CD8-positive, alpha-beta memory T cell (primary cell): ENCODE measurements around the gene HRCT1. TPM values are rescaled to one million over a fixed set of nuclear protein-coding genes. Genes with fewer than 3 reads are reported as not detected.

Experiments
- CTCF ChIA-PET: fragments of 350-600 bp; sonication (Branson Sonifier 250); formaldehyde crosslinking; loops from one replicate; lab custom pipeline; 2021; ENCODE audit warnings: antibody characterized with exemption; lab: Charles Lee
- POLR2A ChIA-PET: fragments of 350-600 bp; sonication (Branson Sonifier 250); formaldehyde crosslinking; loops from one replicate; lab custom pipeline; 2021; ENCODE audit warnings: antibody characterized with exemption; lab: Charles Lee
- DNase-seq, 5 donors: peaks; one replicate each; pipeline versions ENCODE4 v3.0.0 to v3.0.0-alpha.2; 2020 to 2022; ENCODE audit warnings: mixed read lengths in 1 of 5
- H3K27ac ChIP-seq: one replicate; pipeline ENCODE4 v1.7.0; 2013; ENCODE audit warnings: low read depth, mild to moderate bottlenecking, low read length, moderate library complexity
- H3K27me3 ChIP-seq: 2 replicates; pipeline ENCODE4 v1.7.0; 2013; ENCODE audit warnings: low read length, mild to moderate bottlenecking; ENCODE audit not compliant: insufficient read depth, poor library complexity, severe bottlenecking
- H3K36me3 ChIP-seq: 2 replicates; pipeline ENCODE4 v1.7.0; 2013; ENCODE audit warnings: mild to moderate bottlenecking, low read length, moderate library complexity; ENCODE audit not compliant: insufficient read depth
- H3K4me1 ChIP-seq: 2 replicates; pipeline ENCODE4 v1.7.0; 2013; ENCODE audit warnings: mild to moderate bottlenecking, low read length, moderate library complexity; ENCODE audit not compliant: insufficient read depth
- H3K4me3 ChIP-seq: 2 replicates; pipeline ENCODE4 v1.7.0; 2013; ENCODE audit warnings: mild to moderate bottlenecking, low read length
- H3K9me3 ChIP-seq: 2 replicates; pipeline ENCODE4 v1.7.0; 2013; ENCODE audit warnings: mild to moderate bottlenecking, low read length
- H3K27ac Mint-ChIP-seq, 8 donors: one replicate each; pipeline ENCODE4 v1.8.0; 2020 to 2021; ENCODE audit warnings: mixed read lengths in 8 of 8, mild to moderate bottlenecking in 6 of 8, inconsistent platforms in 3 of 8, moderate library complexity in 3 of 8
- H3K27me3 Mint-ChIP-seq, 2 donors: one replicate each; pipeline ENCODE4 v1.8.0; 2020 to 2021; ENCODE audit warnings: mixed read lengths in 2 of 2, mild to moderate bottlenecking in 1 of 2, moderate library complexity in 1 of 2
- H3K36me3 Mint-ChIP-seq, 3 donors: one replicate each; pipeline ENCODE4 v1.8.0; 2020 to 2021; ENCODE audit warnings: mixed read lengths in 3 of 3, inconsistent platforms in 1 of 3, mild to moderate bottlenecking in 1 of 3
- H3K4me1 Mint-ChIP-seq, 3 donors: one replicate each; pipeline ENCODE4 v1.8.0; 2020 to 2021; ENCODE audit warnings: mixed read lengths in 3 of 3, inconsistent platforms in 1 of 3, mild to moderate bottlenecking in 1 of 3
- H3K4me3 Mint-ChIP-seq, 7 donors: one replicate each; pipeline ENCODE4 v1.8.0; 2020 to 2021; ENCODE audit warnings: mixed read lengths in 7 of 7, mild to moderate bottlenecking in 6 of 7, moderate library complexity in 4 of 7, inconsistent platforms in 2 of 7
- H3K9me3 Mint-ChIP-seq, 5 donors: one replicate each; pipeline ENCODE4 v1.8.0; 2020 to 2022; ENCODE audit warnings: mixed read lengths in 5 of 5, mild to moderate bottlenecking in 3 of 5, moderate library complexity in 2 of 5, inconsistent platforms in 1 of 5
- polyA plus RNA-seq: library from polyadenylated mRNA; unstranded; fragments of 300-500 nt; fragmentation: Illumina TruSeq; gene quantifications from one replicate; pipeline ENCODE4 v1.2.3, GENCODE V29; 2021
- total RNA-seq, 2 experiments: library from RNA; stranded (reverse); gene quantifications; one replicate each; pipeline ENCODE4 v1.2.3, GENCODE V29; 2021

HRCT1 gene
- total and polyA plus RNA-seq, 3 experiments from 2014 or later: not detected

DNA sequence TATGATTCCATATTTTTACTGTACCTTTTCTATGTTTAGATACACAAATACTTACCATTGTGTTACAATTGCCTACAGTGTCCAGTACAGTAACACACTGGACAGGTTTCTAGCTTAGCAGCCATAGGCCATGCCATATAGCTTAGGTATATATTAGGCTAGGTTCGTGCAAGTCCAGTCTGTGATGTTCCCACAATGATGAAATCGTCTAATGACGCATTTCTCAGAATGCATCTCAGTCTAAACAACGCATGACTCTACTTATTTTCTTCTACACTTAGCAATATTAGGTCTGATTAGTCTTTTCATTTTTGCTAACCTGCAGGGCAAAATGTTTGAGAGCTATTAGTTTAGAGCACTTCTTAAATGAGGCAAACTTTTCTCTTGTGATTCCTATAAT, 29.3 kb downstream of the HRCT1 start:
- Mint-ChIP-seq H3K4me1 (peaks cover 19 to 23% (median 20%) of the 10 kb centered on the region in 3 donors), H3K27ac (no peak overlapping the region), H3K27me3 (peaks cover 0 to 1% of the 10 kb centered on the region in 2 donors), H3K9me3 (no peaks in the 10 kb centered on the region), H3K36me3 (no peaks in the 10 kb centered on the region), H3K4me3 (no peak overlapping the region)
- Histone ChIP-seq H3K4me1 (peaks cover 43% of the 10 kb centered on the region), H3K9me3 (no peaks in the 10 kb centered on the region), H3K36me3 (no peaks in the 10 kb centered on the region), H3K4me3 (no peak overlapping the region), H3K27me3 (no peaks in the 10 kb centered on the region), H3K27ac (no peak overlapping the region)
- DNase-seq: no peak
- POLR2A ChIA-PET: interaction anchor here (0.5 kb wide), 1 partner anchor 797 kb away, joined by 7 read pairs; no protein-coding TSS in a partner anchor
- CTCF ChIA-PET: interaction anchor here (1.0 kb wide), 1 partner anchor 10 kb away, joined by 3 read pairs; no protein-coding TSS in a partner anchor

DNA sequence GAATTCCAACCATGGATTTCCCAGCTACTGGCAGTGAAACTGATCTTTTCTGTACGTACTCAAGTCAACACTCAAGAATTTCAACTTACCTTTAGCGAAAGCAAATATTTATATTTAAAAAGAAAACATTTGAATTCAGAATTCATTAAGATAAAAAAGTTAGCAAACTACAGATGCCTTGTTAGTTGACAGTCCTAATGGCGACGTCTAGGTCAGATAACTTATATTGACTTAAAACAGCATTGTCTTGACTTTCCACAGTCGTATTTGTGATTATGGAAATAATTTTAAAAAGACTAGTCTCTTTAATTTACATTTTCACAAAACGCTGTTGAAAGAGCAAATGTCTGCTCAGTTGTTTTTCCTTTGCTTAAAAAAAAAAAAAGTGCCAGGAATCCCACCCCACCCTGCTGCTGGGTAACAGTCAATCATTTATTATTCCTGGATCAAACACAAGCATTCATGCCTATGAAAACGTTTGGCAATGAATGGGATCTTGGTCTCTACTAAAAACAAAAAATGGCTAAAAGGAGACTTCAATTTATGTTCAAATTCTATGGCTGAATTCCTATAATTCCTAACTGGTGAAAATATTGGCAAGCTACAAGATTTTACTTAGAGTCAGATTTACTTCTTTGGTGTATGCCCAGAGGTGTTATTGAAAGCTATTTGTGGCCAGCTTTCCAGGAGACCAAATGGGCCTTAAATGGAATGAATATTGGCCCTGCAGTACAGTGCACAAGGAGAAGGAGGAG, 29.9 kb downstream of the HRCT1 start:
- Mint-ChIP-seq H3K27ac (no peak overlapping the region), H3K27me3 (peaks cover 0 to 1% of the 10 kb centered on the region in 2 donors), H3K9me3 (no peaks in the 10 kb centered on the region), H3K36me3 (no peaks in the 10 kb centered on the region), H3K4me1 (peaks cover 25 to 30% (median 26%) of the 10 kb centered on the region in 3 donors), H3K4me3 (no peak overlapping the region)
- POLR2A ChIA-PET: no interaction called here
- CTCF ChIA-PET: interaction anchor here (1.0 to 1.2 kb wide), 2 partner anchors 9 to 10 kb away, joined by 3 to 4 read pairs; no protein-coding TSS in a partner anchor
- H3K36me3 ChIP-seq: no peaks in the 10 kb centered on the region
- H3K27ac ChIP-seq: no peak overlapping the region
- DNase-seq: no peak
- no peaks in the 10 kb centered on the region for H3K9me3 ChIP-seq
- H3K27me3 ChIP-seq: no peaks in the 10 kb centered on the region
- H3K4me3 ChIP-seq: no peak overlapping the region
- peaks cover 50% of the 10 kb centered on the region for H3K4me1 ChIP-seq

DNA sequence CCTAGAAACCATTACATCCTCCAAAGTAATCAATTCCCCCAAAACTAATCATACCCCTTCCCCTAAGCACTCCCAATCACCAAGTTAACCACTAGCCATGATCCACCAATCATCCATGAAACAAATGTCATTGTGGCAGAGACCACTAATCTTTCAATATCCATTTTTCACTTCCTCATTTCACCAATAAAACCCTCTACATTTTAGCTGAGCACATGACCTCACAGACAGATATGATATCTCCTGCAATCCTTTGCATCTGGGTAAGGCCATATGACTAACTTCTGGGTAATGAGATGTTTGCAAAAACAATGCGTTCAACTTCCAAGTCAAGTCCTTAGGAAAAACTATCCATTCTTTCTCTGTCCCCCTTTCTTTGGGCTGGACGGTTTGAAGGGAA, 31.2 kb downstream of the HRCT1 start:
- CTCF ChIA-PET: interaction anchor here (1.2 kb wide), 1 partner anchor 9 kb away, joined by 4 read pairs; no protein-coding TSS in a partner anchor
- H3K4me1 Mint-ChIP-seq: peaks cover 35 to 38% (median 35%) of the 10 kb centered on the region in 3 donors
- DNase-seq: no peak

DNA sequence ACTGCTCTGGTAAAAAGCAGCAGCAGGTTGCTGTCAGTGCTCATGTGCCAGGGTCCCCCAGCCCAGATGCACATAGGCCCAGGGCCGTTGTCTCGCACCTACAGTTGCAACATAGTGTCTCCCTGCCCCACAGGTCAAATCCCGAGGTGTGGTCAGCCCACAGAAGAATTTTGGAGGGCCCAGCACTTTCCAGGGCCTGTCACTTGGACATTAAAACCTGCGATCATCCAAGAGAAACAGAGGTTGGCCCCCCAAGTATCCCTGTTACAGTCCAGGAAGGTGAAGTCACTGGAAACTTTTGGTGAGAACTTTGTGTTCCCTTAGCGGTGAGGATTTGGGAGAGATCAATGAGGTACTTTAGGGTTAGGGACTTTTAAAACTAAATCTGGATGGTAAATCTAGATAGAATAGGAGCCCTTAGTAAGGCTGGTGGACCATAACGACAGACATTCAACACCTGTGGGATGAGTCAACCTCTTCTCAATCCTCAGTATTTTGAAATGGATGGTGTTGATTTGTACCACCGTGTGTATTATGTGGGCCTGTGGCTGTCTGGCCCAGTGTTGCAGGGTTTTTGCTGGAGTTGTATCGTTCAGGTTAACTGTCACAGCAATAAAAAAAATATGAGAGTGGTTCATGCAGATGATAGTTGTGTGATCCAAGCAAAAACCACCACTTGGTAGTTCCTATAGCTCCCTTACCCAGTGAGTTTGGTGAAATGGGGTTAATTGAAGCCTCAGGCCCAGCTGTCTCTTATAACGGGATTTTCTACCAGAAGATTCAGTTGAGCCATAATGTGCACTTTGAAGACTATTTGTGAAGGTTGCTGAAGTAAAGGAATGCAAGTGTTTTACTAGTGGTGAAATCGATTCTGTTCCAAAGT, 32.7 kb downstream of the HRCT1 start:
- peak overlapping the region in 3 of 8 donors; percentile 25 to 58 (median 52) for H3K27ac Mint-ChIP-seq

More for the DNA sequence above, 31.2 kb downstream of the HRCT1 start:
- Histone ChIP-seq H3K4me1 (peaks cover 62% of the 10 kb centered on the region), H3K36me3 (no peaks in the 10 kb centered on the region), H3K4me3 (no peak overlapping the region), H3K27me3 (no peaks in the 10 kb centered on the region), H3K27ac (no peak overlapping the region), H3K9me3 (no peaks in the 10 kb centered on the region)
- H3K27ac Mint-ChIP-seq: no peak overlapping the region
- H3K27me3 Mint-ChIP-seq: no peaks in the 10 kb centered on the region
- no peaks in the 10 kb centered on the region for H3K9me3 Mint-ChIP-seq
- no peak overlapping the region for H3K4me3 Mint-ChIP-seq
- POLR2A ChIA-PET: no interaction called here
- H3K36me3 Mint-ChIP-seq: no peaks in the 10 kb centered on the region

DNA sequence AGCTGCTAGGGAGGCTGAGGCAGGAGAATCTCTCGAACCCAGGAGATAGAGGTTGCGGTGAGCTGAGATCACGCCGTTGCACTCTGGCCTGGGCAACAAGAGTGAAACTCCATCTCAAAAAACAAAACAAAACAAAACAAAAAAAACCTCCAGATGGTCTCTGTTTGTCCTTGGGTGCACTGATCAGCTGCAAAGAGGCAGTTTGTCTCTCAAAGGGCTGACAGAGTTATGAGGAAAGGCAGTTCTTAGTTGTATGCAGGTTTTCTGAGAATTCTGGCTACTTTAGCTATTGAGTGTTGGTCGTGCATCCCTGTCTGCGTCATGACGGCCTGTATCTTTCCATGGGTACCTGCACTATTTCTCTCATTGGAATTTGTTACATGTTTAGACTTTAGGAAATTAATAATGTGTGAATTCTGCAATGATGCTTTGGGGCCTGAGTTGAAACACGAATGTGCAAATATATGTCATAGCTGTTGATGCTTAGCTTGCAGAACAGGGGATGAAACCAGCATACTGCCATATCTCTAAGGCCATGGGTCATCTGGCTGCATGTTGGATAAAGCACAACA, 33.8 kb downstream of the HRCT1 start:
- Mint-ChIP-seq H3K27me3 (no peaks in the 10 kb centered on the region), H3K36me3 (no peaks in the 10 kb centered on the region), H3K9me3 (no peaks in the 10 kb centered on the region), H3K4me3 (no peak overlapping the region), H3K4me1 (peaks cover 31 to 44% (median 34%) of the 10 kb centered on the region in 3 donors), H3K27ac (peak overlapping the region in 2 of 8 donors; percentile 18 to 24)
- DNase-seq: no peak
- Histone ChIP-seq H3K4me1 (peaks cover 80% of the 10 kb centered on the region), H3K4me3 (no peak overlapping the region), H3K9me3 (no peaks in the 10 kb centered on the region), H3K27ac (no peak overlapping the region), H3K36me3 (no peaks in the 10 kb centered on the region), H3K27me3 (no peaks in the 10 kb centered on the region)
- CTCF ChIA-PET: interaction anchor here (1.2 to 3.2 kb wide), 3 partner anchors 16 to 36 kb away, joined by 5 to 17 read pairs (median 6); no protein-coding TSS in a partner anchor
- POLR2A ChIA-PET: no interaction called here

More for the DNA sequence above, 32.7 kb downstream of the HRCT1 start:
- no peaks in the 10 kb centered on the region for H3K27me3 ChIP-seq
- Mint-ChIP-seq H3K4me3 (no peak overlapping the region), H3K27me3 (no peaks in the 10 kb centered on the region), H3K36me3 (no peaks in the 10 kb centered on the region), H3K4me1 (peaks cover 27 to 39% (median 31%) of the 10 kb centered on the region in 3 donors), H3K9me3 (no peaks in the 10 kb centered on the region)
- no peak for DNase-seq
- no peaks in the 10 kb centered on the region for H3K36me3 ChIP-seq
- no peak overlapping the region for H3K27ac ChIP-seq
- CTCF ChIA-PET: interaction anchor here (0.7 kb wide), 1 partner anchor 27 kb away, joined by 3 read pairs; no protein-coding TSS in a partner anchor
- H3K9me3 ChIP-seq: no peaks in the 10 kb centered on the region
- POLR2A ChIA-PET: no interaction called here
- H3K4me3 ChIP-seq: no peak overlapping the region
- H3K4me1 ChIP-seq: peaks cover 70% of the 10 kb centered on the region

DNA sequence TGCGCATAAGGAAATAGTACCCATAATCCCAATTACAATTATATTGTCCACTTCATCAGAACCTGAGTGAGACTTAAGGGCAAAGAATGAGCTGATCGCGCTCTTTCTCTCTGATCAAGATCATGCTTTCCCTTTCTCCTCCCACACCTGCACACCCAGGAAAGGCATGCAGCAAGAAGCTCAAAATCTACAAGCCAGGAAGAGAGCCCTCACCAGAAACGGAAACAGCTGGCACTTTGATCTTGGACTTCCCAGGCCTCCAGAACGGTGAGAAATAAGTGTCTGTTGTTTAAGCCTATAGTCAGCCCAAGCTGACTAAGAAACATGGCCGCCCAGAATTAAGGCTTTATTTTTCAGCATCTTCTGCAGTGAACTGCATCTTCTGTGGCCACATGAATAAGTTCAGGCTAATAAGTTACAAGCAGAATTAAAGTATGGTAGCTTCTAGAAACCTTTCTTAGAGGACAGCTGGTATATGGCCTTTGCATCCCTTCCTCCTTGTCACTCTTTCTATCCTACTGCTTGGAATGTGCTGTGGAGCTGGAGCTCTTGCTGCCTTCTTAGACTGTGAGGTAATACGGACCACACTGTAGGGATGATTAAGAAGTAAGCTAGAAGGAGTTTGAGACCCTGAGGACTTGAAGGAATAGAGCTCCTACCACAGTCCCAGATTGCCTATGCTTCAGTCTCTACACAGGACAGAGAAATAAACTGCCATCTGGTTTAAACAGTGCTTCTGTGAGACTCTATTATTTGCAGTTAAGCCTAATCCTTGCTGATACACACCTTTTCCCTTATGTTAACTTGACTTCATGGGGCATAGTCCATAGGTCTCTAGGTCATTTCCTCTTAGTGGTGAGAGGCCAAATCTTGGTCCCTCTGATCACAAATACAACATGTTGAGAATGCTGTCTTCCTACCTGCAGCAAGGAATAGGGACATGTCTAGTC, 34.7 kb downstream of the HRCT1 start:
- peak in 2 of 5 donors; percentile 16 to 39 for DNase-seq

DNA sequence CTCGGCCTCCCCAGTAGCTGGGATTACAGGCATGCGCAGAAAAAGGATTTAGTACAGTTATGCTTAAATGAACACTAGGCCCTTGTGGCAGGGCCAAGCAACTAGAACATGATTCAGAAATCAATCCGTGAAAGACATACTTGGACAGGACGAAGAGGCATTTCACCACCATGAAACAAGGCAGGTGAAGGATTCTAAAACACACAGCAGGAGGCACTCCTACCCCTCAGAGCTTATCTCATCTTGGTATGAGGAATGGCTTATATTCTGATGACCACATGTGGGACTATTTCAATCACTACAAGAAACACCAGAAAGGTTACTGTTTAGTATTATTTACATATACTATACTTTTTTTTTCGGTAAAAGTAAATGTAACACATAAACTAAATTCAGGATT, 36.3 kb downstream of the HRCT1 start:
- no peaks in the 10 kb centered on the region for H3K9me3 ChIP-seq
- no peak overlapping the region for H3K4me3 ChIP-seq
- no peaks in the 10 kb centered on the region for H3K36me3 Mint-ChIP-seq
- no peaks in the 10 kb centered on the region for H3K27me3 Mint-ChIP-seq
- H3K27ac Mint-ChIP-seq: no peak overlapping the region
- no peaks in the 10 kb centered on the region for H3K9me3 Mint-ChIP-seq
- CTCF ChIA-PET: interaction anchor here (0.8 to 3.2 kb wide), 2 partner anchors 13 to 39 kb away, joined by 4 to 17 read pairs; no protein-coding TSS in a partner anchor
- peaks cover 85% of the 10 kb centered on the region for H3K4me1 ChIP-seq
- H3K4me3 Mint-ChIP-seq: no peak overlapping the region
- H3K4me1 Mint-ChIP-seq: peaks cover 37 to 48% (median 38%) of the 10 kb centered on the region in 3 donors
- H3K27me3 ChIP-seq: no peaks in the 10 kb centered on the region
- H3K27ac ChIP-seq: no peak overlapping the region
- POLR2A ChIA-PET: no interaction called here
- no peaks in the 10 kb centered on the region for H3K36me3 ChIP-seq
- no peak for DNase-seq

More for the DNA sequence above, 34.7 kb downstream of the HRCT1 start:
- Histone ChIP-seq H3K4me1 (peaks cover 90% of the 10 kb centered on the region), H3K4me3 (peak overlapping the region; percentile 5), H3K27ac (no peak overlapping the region), H3K9me3 (no peaks in the 10 kb centered on the region), H3K27me3 (no peaks in the 10 kb centered on the region), H3K36me3 (no peaks in the 10 kb centered on the region)
- POLR2A ChIA-PET: interaction anchor here (0.5 kb wide), 1 partner anchor 89 kb away, joined by 3 read pairs; no protein-coding TSS in a partner anchor
- H3K4me3 Mint-ChIP-seq: peak overlapping the region in 5 of 7 donors; percentile 34 to 67 (median 46)
- peaks cover 35 to 48% (median 36%) of the 10 kb centered on the region in 3 donors for H3K4me1 Mint-ChIP-seq
- no peaks in the 10 kb centered on the region for H3K36me3 Mint-ChIP-seq
- CTCF ChIA-PET: interaction anchor here (0.7 to 3.2 kb wide), 4 partner anchors 15 to 65 kb away, joined by 3 to 17 read pairs (median 6); no protein-coding TSS in a partner anchor
- H3K27me3 Mint-ChIP-seq: no peaks in the 10 kb centered on the region
- H3K9me3 Mint-ChIP-seq: no peaks in the 10 kb centered on the region
- H3K27ac Mint-ChIP-seq: peak overlapping the region in 6 of 8 donors; percentile 20 to 63 (median 48)
